Gastroesophageal sphincter (tissue), 3 donors: ENCODE data around the gene RIC8B.

Experiments
- EP300 ChIP-seq: sonication (generic); formaldehyde crosslinking; IDR thresholded peaks from one replicate; pipeline ENCODE4 v1.6.1; 2017; ENCODE audit warnings: antibody characterized with exemption, mild to moderate bottlenecking
- POLR2A ChIP-seq, 2 donors: fragments of 450-650 bp; IDR thresholded peaks; one replicate each; pipeline ENCODE4 v1.6.1; 2017; ENCODE audit warnings: antibody characterized with exemption in 2 of 2, mild to moderate bottlenecking in 2 of 2, moderate library complexity in 1 of 2
- POLR2AphosphoS5 ChIP-seq: sonication (generic); formaldehyde crosslinking; IDR thresholded peaks from one replicate; pipeline ENCODE4 v1.6.1; 2017; ENCODE audit warnings: antibody characterized with exemption
- TF ChIP-seq, protein P1 (sequence below), 4 experiments: fragments of 200-600 bp in 2 of 4; fragments of 450-650 bp in 2 of 4; sonication (generic) in 1 of 4; IDR thresholded peaks; one replicate each; pipeline ENCODE4 v1.5.1; 2017 to 2019; ENCODE audit warnings: antibody characterized with exemption in 4 of 4, mild to moderate bottlenecking in 2 of 4, moderate library complexity in 2 of 4

DNA sequence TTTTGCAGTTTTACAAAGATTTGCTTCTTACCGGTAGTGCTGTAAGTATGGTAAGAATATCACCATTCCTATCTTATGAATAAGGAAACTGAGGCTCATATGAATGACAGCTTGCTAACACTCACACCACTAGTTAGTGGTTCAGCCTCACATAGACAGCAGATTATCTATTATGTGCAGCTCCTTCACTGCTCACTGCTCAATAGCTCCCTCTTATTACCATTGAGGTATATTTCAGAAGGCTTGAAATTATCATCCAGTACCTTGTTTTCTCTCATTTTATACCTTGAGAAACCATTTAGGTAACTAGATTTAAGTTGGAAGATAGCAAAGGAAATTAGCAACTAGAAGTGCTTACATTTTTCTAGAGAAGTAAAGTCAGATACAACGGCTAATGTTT, 15.5 kb downstream of the RIC8B start:
- TF ChIP-seq, protein P1, sequence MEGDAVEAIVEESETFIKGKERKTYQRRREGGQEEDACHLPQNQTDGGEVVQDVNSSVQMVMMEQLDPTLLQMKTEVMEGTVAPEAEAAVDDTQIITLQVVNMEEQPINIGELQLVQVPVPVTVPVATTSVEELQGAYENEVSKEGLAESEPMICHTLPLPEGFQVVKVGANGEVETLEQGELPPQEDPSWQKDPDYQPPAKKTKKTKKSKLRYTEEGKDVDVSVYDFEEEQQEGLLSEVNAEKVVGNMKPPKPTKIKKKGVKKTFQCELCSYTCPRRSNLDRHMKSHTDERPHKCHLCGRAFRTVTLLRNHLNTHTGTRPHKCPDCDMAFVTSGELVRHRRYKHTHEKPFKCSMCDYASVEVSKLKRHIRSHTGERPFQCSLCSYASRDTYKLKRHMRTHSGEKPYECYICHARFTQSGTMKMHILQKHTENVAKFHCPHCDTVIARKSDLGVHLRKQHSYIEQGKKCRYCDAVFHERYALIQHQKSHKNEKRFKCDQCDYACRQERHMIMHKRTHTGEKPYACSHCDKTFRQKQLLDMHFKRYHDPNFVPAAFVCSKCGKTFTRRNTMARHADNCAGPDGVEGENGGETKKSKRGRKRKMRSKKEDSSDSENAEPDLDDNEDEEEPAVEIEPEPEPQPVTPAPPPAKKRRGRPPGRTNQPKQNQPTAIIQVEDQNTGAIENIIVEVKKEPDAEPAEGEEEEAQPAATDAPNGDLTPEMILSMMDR (IDR thresholded peaks at IDR 0.05): no peak
- TF ChIP-seq EP300: no peak
- TF ChIP-seq POLR2AphosphoS5: no peak
- TF ChIP-seq POLR2A (IDR thresholded peaks at IDR 0.05): no peak
